ENCODE data around the gene AOC3.

The AOC3 gene, protein sequence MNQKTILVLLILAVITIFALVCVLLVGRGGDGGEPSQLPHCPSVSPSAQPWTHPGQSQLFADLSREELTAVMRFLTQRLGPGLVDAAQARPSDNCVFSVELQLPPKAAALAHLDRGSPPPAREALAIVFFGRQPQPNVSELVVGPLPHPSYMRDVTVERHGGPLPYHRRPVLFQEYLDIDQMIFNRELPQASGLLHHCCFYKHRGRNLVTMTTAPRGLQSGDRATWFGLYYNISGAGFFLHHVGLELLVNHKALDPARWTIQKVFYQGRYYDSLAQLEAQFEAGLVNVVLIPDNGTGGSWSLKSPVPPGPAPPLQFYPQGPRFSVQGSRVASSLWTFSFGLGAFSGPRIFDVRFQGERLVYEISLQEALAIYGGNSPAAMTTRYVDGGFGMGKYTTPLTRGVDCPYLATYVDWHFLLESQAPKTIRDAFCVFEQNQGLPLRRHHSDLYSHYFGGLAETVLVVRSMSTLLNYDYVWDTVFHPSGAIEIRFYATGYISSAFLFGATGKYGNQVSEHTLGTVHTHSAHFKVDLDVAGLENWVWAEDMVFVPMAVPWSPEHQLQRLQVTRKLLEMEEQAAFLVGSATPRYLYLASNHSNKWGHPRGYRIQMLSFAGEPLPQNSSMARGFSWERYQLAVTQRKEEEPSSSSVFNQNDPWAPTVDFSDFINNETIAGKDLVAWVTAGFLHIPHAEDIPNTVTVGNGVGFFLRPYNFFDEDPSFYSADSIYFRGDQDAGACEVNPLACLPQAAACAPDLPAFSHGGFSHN

GRCh38 chr17:42850954-42851353, at the start of gene AOC3:
TSS of gene AOC3 (plus strand) at chr17:42851199. CDS start at chr17:42851344, 145 bp downstream.
- DNase-seq = no peak

GRCh38 chr17:42803074-42803883, 47.7 kb upstream of the AOC3 start:
- no peak for DNase-seq

DNA sequence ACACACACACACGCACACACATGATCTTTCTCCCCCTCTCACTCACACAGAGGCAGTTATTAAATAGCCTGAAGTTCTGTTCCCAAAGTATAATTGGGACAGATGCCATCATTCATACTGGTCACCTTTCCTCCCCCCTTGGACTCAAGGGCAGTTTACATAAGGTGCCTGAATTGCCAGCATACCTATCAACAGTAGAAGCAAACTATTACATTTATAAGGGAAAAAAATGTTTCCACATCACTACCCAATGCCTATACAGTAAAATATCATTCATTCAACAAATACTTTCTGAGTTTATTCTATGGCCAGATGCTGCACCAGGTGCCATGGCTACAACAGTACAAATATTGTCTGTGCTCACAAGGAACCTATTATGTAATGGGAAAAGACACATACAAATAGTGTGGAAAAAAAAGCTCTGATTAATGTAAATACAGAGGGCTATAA, 46.1 kb upstream of the AOC3 start:
- no peak for DNase-seq

DNA sequence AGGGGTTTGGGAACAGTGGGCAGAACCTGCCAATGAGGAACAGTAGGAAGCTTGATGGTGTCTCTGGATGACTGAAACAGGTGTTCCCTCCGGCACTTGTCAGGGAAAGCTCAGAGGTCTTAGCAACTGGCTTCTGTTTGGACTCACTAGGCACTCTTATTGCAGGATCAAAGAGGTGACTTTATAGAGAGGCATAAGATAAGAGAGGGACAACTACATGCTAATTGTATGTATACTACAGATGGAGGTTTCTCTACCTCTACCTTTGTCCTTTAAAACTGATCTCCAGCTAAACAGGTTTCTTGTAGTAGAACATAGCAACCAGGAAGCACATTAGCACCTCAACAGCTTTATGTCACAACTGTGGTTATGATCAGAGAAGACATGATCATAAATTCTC, 44.8 kb upstream of the AOC3 start:
- DNase-seq = no peak

DNA sequence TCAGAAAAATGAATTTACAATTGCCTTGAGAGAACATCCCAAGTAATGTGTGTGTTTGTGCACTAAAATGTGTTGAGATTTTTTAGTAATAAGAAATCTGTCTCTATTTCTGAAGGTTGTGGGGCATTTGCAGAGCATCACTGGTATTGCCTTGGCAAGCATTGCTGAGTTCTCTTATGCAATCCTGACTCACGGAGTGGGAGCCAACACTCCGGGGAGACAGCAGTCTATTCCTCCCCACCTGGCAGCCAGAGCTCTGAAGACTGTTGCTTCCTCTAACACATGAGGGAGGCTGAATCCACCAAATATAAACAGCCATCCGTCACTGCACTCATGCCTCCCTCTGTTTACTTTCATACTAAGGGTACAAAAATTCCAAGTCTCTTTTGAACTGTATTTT, 41.7 kb upstream of the AOC3 start:
- no peak for DNase-seq

DNA sequence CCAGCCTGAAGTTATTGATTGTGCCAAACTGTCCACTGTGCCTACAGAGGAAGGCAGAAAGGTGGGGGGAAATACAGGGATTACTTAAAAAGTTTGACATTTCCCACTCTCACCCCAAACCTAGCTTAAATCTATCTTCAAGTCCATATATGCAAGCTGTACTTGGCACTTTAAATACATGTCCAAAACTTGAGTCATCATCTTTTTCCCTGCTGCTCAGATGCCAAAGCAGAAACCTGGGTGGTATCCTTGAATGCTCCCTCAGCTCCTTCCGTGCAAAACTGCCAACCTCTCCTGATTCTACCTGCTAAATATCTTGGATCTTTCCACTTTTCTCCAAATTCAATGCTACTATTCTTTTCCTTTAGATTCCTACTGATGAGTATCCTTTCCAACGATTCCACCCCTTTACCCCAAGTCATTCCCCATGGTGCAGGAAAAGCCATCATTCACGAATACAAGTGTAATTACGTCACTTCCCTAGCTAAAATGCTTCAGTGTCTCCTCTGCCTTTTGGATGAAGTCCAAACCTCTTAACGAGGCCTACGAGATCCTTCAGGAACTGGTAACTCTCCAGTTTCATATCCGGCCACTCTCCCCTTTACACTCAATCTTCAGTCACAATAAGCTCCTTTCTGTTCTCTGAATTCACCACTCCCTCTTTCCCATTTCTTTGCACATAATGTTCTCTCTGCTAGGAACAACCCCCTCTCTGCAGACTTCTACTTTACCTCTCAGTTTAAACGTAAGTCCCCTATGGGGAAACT, 36.2 kb upstream of the AOC3 start:
- no peak for DNase-seq

GRCh38 chr17:42817866-42818265, 33.1 kb upstream of the AOC3 start:
- DNase-seq = no peak

DNA sequence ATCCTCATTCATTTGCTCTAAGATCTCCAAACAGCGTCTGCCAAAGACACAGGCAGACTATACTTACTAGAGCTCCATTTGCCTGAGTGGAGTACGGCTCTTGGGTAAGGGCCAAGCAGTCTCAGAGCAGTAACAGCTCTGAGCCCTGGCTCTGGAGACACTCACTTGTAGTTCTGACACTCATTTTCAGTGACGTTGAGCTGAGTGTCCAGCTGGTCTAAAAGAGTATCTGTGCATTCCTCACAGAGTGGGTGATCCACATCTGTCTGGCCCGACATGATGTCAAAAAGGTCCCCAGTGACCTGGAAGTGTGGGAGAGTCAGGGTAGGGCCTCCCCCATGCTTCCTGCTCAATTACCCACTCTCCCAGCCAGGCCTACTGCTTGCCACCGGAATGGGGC, 32.6 kb upstream of the AOC3 start:
- no peak for DNase-seq

- DNase-seq = peak; percentile 71 to 72
Measured at GRCh38 chr17:42819939-42820535, 31.0 kb upstream of the AOC3 start.

- no peak for DNase-seq
Measured at GRCh38 chr17:42821176-42821575, 29.8 kb upstream of the AOC3 start.

GRCh38 chr17:42827472-42827871, 23.5 kb upstream of the AOC3 start:
- no peak for DNase-seq

- DNase-seq = no peak
Measured at GRCh38 chr17:42830971-42831370, 20.0 kb upstream of the AOC3 start.

GRCh38 chr17:42832213-42832933, 18.6 kb upstream of the AOC3 start:
- DNase-seq = no peak

- DNase-seq = peak; percentile 90 to 91
Measured at GRCh38 chr17:42832934-42833766, 17.8 kb upstream of the AOC3 start, which contains the start of gene PSME3. TSS of gene PSME3 (plus strand) at chr17:42833397. CDS start at chr17:42833632, 235 bp downstream.

- no peak for DNase-seq
Measured at GRCh38 chr17:42833767-42834422, 17.1 kb upstream of the AOC3 start.

DNA sequence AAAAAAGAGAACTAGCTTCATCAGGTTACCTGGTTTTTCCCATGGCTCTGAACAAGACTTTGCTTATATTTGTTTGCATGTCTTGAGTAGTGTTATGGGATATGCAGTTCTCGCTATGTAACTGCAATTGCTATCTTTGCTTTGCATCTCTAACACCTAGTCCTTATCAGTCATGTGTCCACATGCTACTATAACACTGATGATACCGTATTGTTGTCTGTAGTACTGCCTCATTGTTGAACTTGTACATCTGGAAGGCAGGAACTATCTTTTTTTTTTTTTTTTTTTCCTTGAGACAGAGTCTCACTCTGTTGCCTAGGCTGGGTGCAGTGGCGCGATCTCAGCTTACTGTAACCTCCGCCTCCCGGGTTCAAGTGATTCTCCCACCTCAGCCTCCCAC, 15.3 kb upstream of the AOC3 start:
- DNase-seq = no peak

GRCh38 chr17:42841975-42842685, 8.9 kb upstream of the AOC3 start:
- no peak for DNase-seq

DNA sequence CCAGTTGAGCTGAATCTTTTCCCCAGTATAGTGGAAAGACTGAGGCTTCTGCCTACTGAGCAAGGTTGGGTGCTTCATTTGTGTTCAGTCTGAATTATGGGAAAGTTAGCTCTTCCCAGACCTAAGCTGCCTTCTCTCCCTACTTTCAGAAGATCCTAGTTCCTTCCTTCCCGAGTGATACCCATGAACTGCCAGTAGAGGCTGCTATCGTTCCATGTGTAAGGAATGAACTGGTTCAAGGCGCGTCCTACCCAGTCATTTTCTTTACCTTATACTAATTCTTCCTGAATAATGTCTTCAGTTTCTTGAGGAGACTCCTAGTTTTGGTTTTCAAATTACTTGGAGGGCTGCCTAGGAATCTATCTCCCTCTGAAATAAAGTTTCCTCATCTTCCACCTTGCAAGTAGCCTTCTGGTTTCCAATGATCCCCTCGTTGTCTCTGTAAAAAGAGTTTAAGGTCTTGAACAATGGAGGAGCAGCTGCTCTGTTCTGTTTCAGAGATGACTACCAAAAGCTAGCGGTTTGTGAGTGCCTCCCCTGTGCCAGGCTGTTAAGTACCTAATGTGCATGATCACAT, 7.6 kb upstream of the AOC3 start:
- DNase-seq = peak in 1 of 2 donors; percentile 38

GRCh38 chr17:42844271-42844670, 6.7 kb upstream of the AOC3 start, which contains the start of gene AOC2:
TSS of gene AOC2 (plus strand) at chr17:42844580. CDS start at chr17:42844627, 47 bp downstream.
- no peak for DNase-seq
